Measurements from ENCODE around the gene RBM20.

Gene RBM20

DNA sequence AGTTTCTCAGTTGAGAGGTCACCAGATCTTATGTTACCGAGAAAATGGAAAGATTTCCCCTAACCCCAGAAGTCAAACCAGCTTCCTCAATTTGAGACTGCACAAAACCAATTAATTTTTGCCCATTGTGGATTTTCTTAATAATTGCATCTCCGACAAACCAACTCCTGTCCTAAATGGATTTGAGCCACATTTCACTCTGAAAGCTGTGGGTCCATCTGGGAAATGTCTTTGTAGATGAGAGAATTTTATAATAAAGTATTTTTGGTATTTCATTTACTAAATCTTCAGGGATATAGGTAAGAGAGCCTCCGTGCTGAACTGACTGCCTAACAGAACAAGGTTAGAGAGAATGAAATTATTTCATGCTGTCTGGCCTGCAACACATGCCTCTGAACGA, 127.9 kb downstream of the RBM20 start:
- Histone ChIP-seq H3K18ac (ENCODE audit: low read length) (no peak overlapping the region), H3K23ac (ENCODE audit: low read length) (no peak overlapping the region), H2BK15ac (replicated peaks; ENCODE audit: low read depth) (no peak overlapping the region), H3K79me2 (ENCODE audit: control insufficient read depth, insufficient read depth, low read length) (no peaks in the 10 kb centered on the region), H2BK120ac (ENCODE audit: low read depth, low read length) (no peak overlapping the region), H3K56ac (ENCODE audit: low read length) (no peak overlapping the region), H3K9ac (ENCODE audit: low read length) (no peak overlapping the region), H3K36me3 (ENCODE audit: control insufficient read depth, insufficient read depth, low read length) (no peaks in the 10 kb centered on the region), H3K27me3 (ENCODE audit: insufficient read depth, low read length, poor library complexity) (no peaks in the 10 kb centered on the region), H2AK5ac (ENCODE audit: low read length) (no peak overlapping the region), H3K27ac (ENCODE audit: low read depth, low read length) (no peak overlapping the region), H3K4me1 (ENCODE audit: control insufficient read depth, low read depth, low read length) (no peaks in the 10 kb centered on the region), H3K79me1 (ENCODE audit: low read length) (no peaks in the 10 kb centered on the region), H3K4me2 (ENCODE audit: low read length) (no peak overlapping the region), H3K4ac (ENCODE audit: low read depth, low read length) (no peak overlapping the region), H2BK5ac (ENCODE audit: low read length) (no peak overlapping the region), H4K8ac (ENCODE audit: low read depth, low read length) (no peak overlapping the region), H4K5ac (ENCODE audit: low read length) (no peak overlapping the region), H3K4me3 (ENCODE audit: low read length) (no peak overlapping the region)
- WGBS (ENCODE audit: extremely low coverage, insufficient coverage, low lambda C conversion rate), result no CpG with 5 or more reads among the region's 4 CpGs
- no peak for DNase-seq

DNA sequence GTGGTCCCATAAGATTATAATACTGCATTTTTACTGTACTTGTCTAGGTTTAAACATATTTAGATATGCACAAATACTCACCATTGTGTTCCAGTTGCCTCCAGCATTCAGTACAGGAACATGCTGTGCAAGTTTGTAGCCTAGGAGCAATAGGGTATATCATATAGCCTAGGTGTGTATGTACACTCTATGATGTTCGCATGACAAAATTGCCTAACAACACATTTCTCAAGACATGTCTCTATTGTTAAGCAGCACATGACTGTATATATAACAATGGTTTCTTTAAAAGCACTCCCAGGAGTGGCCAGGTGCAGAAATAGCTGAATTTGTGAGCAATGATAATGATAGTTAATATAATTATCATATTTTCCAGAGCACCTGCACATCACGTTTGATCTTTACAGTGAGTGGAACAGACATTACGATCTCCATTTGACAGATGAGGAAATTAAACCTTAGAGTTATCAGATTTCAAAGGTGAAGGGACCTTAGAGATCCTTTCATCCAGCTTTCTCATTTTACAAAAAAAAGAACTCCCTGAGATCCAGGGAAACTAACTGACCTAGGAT, 128.4 kb downstream of the RBM20 start:
- no peaks in the 10 kb centered on the region for H3K27me3 ChIP-seq (ENCODE audit: insufficient read depth, low read length, poor library complexity)
- no peak overlapping the region for H2BK15ac ChIP-seq (replicated peaks; ENCODE audit: low read depth)
- no peaks in the 10 kb centered on the region for H3K79me1 ChIP-seq (ENCODE audit: low read length)
- no peak for DNase-seq
- H2AK5ac ChIP-seq (ENCODE audit: low read length), result no peak overlapping the region
- H3K56ac ChIP-seq (ENCODE audit: low read length), result no peak overlapping the region
- no CpG with 5 or more reads among the region's 3 CpGs for WGBS (ENCODE audit: extremely low coverage, insufficient coverage, low lambda C conversion rate)
- H3K36me3 ChIP-seq (ENCODE audit: control insufficient read depth, insufficient read depth, low read length), result no peaks in the 10 kb centered on the region
- no peaks in the 10 kb centered on the region for H3K4me1 ChIP-seq (ENCODE audit: control insufficient read depth, low read depth, low read length)
- H4K8ac ChIP-seq (ENCODE audit: low read depth, low read length), result no peak overlapping the region
- no peak overlapping the region for H2BK120ac ChIP-seq (ENCODE audit: low read depth, low read length)
- no peak overlapping the region for H3K18ac ChIP-seq (ENCODE audit: low read length)
- H4K5ac ChIP-seq (ENCODE audit: low read length), result no peak overlapping the region
- no peak overlapping the region for H3K9ac ChIP-seq (ENCODE audit: low read length)
- no peaks in the 10 kb centered on the region for H3K79me2 ChIP-seq (ENCODE audit: control insufficient read depth, insufficient read depth, low read length)
- H2BK5ac ChIP-seq (ENCODE audit: low read length), result no peak overlapping the region
- no peak overlapping the region for H3K4ac ChIP-seq (ENCODE audit: low read depth, low read length)
- no peak overlapping the region for H3K4me3 ChIP-seq (ENCODE audit: low read length)
- no peak overlapping the region for H3K23ac ChIP-seq (ENCODE audit: low read length)
- H3K27ac ChIP-seq (ENCODE audit: low read depth, low read length), result no peak overlapping the region
- H3K4me2 ChIP-seq (ENCODE audit: low read length), result no peak overlapping the region

- no peak overlapping the region for H4K5ac ChIP-seq (ENCODE audit: low read length)
- no peak overlapping the region for H2AK5ac ChIP-seq (ENCODE audit: low read length)
- H3K79me2 ChIP-seq (ENCODE audit: control insufficient read depth, insufficient read depth, low read length), result no peaks in the 10 kb centered on the region
- no CpG with 5 or more reads among the region's 7 CpGs for WGBS (ENCODE audit: extremely low coverage, insufficient coverage, low lambda C conversion rate)
- no peak overlapping the region for H3K23ac ChIP-seq (ENCODE audit: low read length)
- H4K8ac ChIP-seq (ENCODE audit: low read depth, low read length), result no peak overlapping the region
- no peak overlapping the region for H2BK120ac ChIP-seq (ENCODE audit: low read depth, low read length)
- no peak overlapping the region for H3K18ac ChIP-seq (ENCODE audit: low read length)
- H3K4me2 ChIP-seq (ENCODE audit: low read length), result no peak overlapping the region
- peak overlapping the region; percentile 27 for H2BK15ac ChIP-seq (replicated peaks; ENCODE audit: low read depth)
- no peak overlapping the region for H3K4ac ChIP-seq (ENCODE audit: low read depth, low read length)
- no peaks in the 10 kb centered on the region for H3K27me3 ChIP-seq (ENCODE audit: insufficient read depth, low read length, poor library complexity)
- no peak overlapping the region for H3K27ac ChIP-seq (ENCODE audit: low read depth, low read length)
- no peaks in the 10 kb centered on the region for H3K4me1 ChIP-seq (ENCODE audit: control insufficient read depth, low read depth, low read length)
- H3K79me1 ChIP-seq (ENCODE audit: low read length), result no peaks in the 10 kb centered on the region
- no peak overlapping the region for H3K9ac ChIP-seq (ENCODE audit: low read length)
- H3K4me3 ChIP-seq (ENCODE audit: low read length), result no peak overlapping the region
- H2BK5ac ChIP-seq (ENCODE audit: low read length), result no peak overlapping the region
- no peak for DNase-seq
- no peaks in the 10 kb centered on the region for H3K36me3 ChIP-seq (ENCODE audit: control insufficient read depth, insufficient read depth, low read length)
- no peak overlapping the region for H3K56ac ChIP-seq (ENCODE audit: low read length)
Observed at GRCh38 chr10:110773693-110774068, 129.5 kb downstream of the RBM20 start.

GRCh38 chr10:110774069-110775019, 130.2 kb downstream of the RBM20 start:
- no peak overlapping the region for H3K4me2 ChIP-seq (ENCODE audit: low read length)

DNA sequence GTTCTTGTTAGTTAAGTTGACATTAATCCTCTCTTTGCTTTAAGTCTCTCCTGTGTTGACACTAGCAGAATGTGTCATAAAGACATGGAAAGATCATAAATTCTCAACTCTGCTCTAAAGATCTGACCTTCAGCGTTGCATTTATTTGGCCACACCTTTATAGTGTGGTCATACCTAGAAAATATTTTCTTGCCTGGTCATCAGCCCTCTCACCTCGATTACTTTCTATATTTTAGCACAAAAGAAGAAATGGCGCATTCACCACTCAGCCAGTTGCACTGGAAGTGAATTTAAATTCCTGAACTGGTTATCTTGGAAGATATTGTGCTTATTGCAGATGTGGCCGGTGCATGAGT, 130.9 kb downstream of the RBM20 start:
- Histone ChIP-seq H2BK15ac (replicated peaks; ENCODE audit: low read depth) (no peak overlapping the region), H2BK5ac (ENCODE audit: low read length) (no peak overlapping the region), H3K4me2 (ENCODE audit: low read length) (no peak overlapping the region), H3K4ac (ENCODE audit: low read depth, low read length) (no peak overlapping the region), H3K27ac (ENCODE audit: low read depth, low read length) (no peak overlapping the region), H3K9ac (ENCODE audit: low read length) (no peak overlapping the region), H3K4me3 (ENCODE audit: low read length) (no peak overlapping the region), H4K5ac (ENCODE audit: low read length) (no peak overlapping the region), H2AK5ac (ENCODE audit: low read length) (no peak overlapping the region), H2BK120ac (ENCODE audit: low read depth, low read length) (no peak overlapping the region), H4K8ac (ENCODE audit: low read depth, low read length) (no peak overlapping the region), H3K79me2 (ENCODE audit: control insufficient read depth, insufficient read depth, low read length) (no peaks in the 10 kb centered on the region), H3K27me3 (ENCODE audit: insufficient read depth, low read length, poor library complexity) (no peaks in the 10 kb centered on the region), H3K36me3 (ENCODE audit: control insufficient read depth, insufficient read depth, low read length) (no peaks in the 10 kb centered on the region), H3K79me1 (ENCODE audit: low read length) (no peaks in the 10 kb centered on the region), H3K23ac (ENCODE audit: low read length) (no peak overlapping the region), H3K56ac (ENCODE audit: low read length) (no peak overlapping the region), H3K4me1 (ENCODE audit: control insufficient read depth, low read depth, low read length) (no peaks in the 10 kb centered on the region), H3K18ac (ENCODE audit: low read length) (no peak overlapping the region)
- no peak for DNase-seq
- no CpG with 5 or more reads among the region's 4 CpGs for WGBS (ENCODE audit: extremely low coverage, insufficient coverage, low lambda C conversion rate)

More at GRCh38 chr10:110774069-110775019, 130.2 kb downstream of the RBM20 start:
- DNase-seq, result no peak
- H2AK5ac ChIP-seq (ENCODE audit: low read length), result no peak overlapping the region
- no peak overlapping the region for H3K23ac ChIP-seq (ENCODE audit: low read length)
- peak overlapping the region; percentile 27 for H2BK15ac ChIP-seq (replicated peaks; ENCODE audit: low read depth)
- H3K9ac ChIP-seq (ENCODE audit: low read length), result no peak overlapping the region
- H3K18ac ChIP-seq (ENCODE audit: low read length), result no peak overlapping the region
- no peak overlapping the region for H4K8ac ChIP-seq (ENCODE audit: low read depth, low read length)
- H3K27ac ChIP-seq (ENCODE audit: low read depth, low read length), result no peak overlapping the region
- H2BK120ac ChIP-seq (ENCODE audit: low read depth, low read length), result no peak overlapping the region
- no CpG with 5 or more reads among the region's 8 CpGs for WGBS (ENCODE audit: extremely low coverage, insufficient coverage, low lambda C conversion rate)
- H3K79me1 ChIP-seq (ENCODE audit: low read length), result no peaks in the 10 kb centered on the region
- no peak overlapping the region for H3K4me3 ChIP-seq (ENCODE audit: low read length)
- H3K4ac ChIP-seq (ENCODE audit: low read depth, low read length), result no peak overlapping the region
- H2BK5ac ChIP-seq (ENCODE audit: low read length), result no peak overlapping the region
- no peaks in the 10 kb centered on the region for H3K4me1 ChIP-seq (ENCODE audit: control insufficient read depth, low read depth, low read length)
- no peaks in the 10 kb centered on the region for H3K79me2 ChIP-seq (ENCODE audit: control insufficient read depth, insufficient read depth, low read length)
- no peaks in the 10 kb centered on the region for H3K36me3 ChIP-seq (ENCODE audit: control insufficient read depth, insufficient read depth, low read length)
- H4K5ac ChIP-seq (ENCODE audit: low read length), result no peak overlapping the region
- no peaks in the 10 kb centered on the region for H3K27me3 ChIP-seq (ENCODE audit: insufficient read depth, low read length, poor library complexity)
- no peak overlapping the region for H3K56ac ChIP-seq (ENCODE audit: low read length)
